Smooth muscle cell (in vitro differentiated cells): ENCODE results near the gene DPAGT1. TPM values are rescaled to one million over a fixed set of nuclear protein-coding genes. Genes with fewer than 3 reads are reported as not detected.

Experiments used
- DNase-seq: peaks from one replicate; lab custom pipeline; 2025; ENCODE audit not compliant: unreplicated experiment; lab: John Stamatoyannopoulos, UW
- H2AFZ ChIP-seq: fragments of 200-600 bp; sonication (generic); 2 replicates; pipeline ENCODE4 v1.6.0; 2016; ENCODE audit warnings: antibody characterized with exemption, low read depth, mild to moderate bottlenecking
- H3F3A ChIP-seq: fragments of 200-600 bp; sonication (generic); 2 replicates; pipeline ENCODE4 v1.6.0; 2017; ENCODE audit warnings: antibody characterized with exemption, low read depth
- H3K27ac ChIP-seq: fragments of 200-600 bp; sonication (generic); 2 replicates; pipeline ENCODE4 v1.5.1; 2016; ENCODE audit warnings: low read depth, mild to moderate bottlenecking
- H3K27me3 ChIP-seq: fragments of 200-600 bp; sonication (generic); 2 replicates; pipeline ENCODE4 v1.6.1; 2016; ENCODE audit warnings: low read depth, mild to moderate bottlenecking
- H3K36me3 ChIP-seq: fragments of 200-600 bp; sonication (generic); 2 replicates; pipeline ENCODE4 v1.5.1; 2016; ENCODE audit warnings: low read depth
- H3K4me1 ChIP-seq: fragments of 200-600 bp; sonication (generic); 2 replicates; pipeline ENCODE4 v1.5.1; 2016; ENCODE audit warnings: low read depth
- H3K4me2 ChIP-seq: fragments of 200-600 bp; sonication (generic); 2 replicates; pipeline ENCODE4 v1.6.0; 2016; ENCODE audit warnings: mild to moderate bottlenecking
- H3K4me3 ChIP-seq: fragments of 200-600 bp; sonication (generic); 2 replicates; pipeline ENCODE4 v1.5.1; 2016; ENCODE audit warnings: mild to moderate bottlenecking
- H3K79me2 ChIP-seq: fragments of 200-600 bp; sonication (generic); 2 replicates; pipeline ENCODE4 v1.6.0; 2016; ENCODE audit warnings: low read depth, mild to moderate bottlenecking
- H3K9ac ChIP-seq: fragments of 200-600 bp; sonication (generic); 2 replicates; pipeline ENCODE4 v1.6.0; 2016; ENCODE audit warnings: low read depth
- H3K9me3 ChIP-seq: fragments of 200-600 bp; sonication (generic); replicated peaks from 2 replicates; pipeline ENCODE4 v1.5.1; 2016; ENCODE audit warnings: low read depth
- H4K20me1 ChIP-seq: fragments of 200-600 bp; sonication (generic); 2 replicates; pipeline ENCODE4 v1.6.0; 2016; ENCODE audit warnings: low read depth
- WGBS: methylation state at CpG from one replicate; pipeline ENCODE4 v1.1.7; 2016; ENCODE audit warnings: low lambda C conversion rate; 5-methylcytosine and 5-hydroxymethylcytosine counted together
- polyA plus RNA-seq: library from polyadenylated mRNA; unstranded; fragments of >200 nt; fragmentation: Nextera tagmentation; extraction: Ambion mirVana; gene quantifications from 2 replicates; pipeline ENCODE4 v1.2.1, GENCODE V29; 2016
- total RNA-seq: library from RNA; depleted of rRNA; stranded (reverse); fragments of >200 nt; gene quantifications from 2 replicates; pipeline ENCODE4 v1.2.3, GENCODE V29; 2014
- TF ChIP-seq, protein P1 (sequence below): fragments of 200-600 bp; sonication (generic); IDR thresholded peaks from 2 replicates; pipeline ENCODE4 v1.5.1; 2017; ENCODE audit warnings: borderline replicate concordance, mild to moderate bottlenecking, antibody characterized with exemption; ENCODE audit not compliant: insufficient read depth, poor library complexity, severe bottlenecking

DPAGT1 gene
- total and polyA plus RNA-seq, 2 experiments from 2014 or later: 40.5 to 73.7 TPM

DNA sequence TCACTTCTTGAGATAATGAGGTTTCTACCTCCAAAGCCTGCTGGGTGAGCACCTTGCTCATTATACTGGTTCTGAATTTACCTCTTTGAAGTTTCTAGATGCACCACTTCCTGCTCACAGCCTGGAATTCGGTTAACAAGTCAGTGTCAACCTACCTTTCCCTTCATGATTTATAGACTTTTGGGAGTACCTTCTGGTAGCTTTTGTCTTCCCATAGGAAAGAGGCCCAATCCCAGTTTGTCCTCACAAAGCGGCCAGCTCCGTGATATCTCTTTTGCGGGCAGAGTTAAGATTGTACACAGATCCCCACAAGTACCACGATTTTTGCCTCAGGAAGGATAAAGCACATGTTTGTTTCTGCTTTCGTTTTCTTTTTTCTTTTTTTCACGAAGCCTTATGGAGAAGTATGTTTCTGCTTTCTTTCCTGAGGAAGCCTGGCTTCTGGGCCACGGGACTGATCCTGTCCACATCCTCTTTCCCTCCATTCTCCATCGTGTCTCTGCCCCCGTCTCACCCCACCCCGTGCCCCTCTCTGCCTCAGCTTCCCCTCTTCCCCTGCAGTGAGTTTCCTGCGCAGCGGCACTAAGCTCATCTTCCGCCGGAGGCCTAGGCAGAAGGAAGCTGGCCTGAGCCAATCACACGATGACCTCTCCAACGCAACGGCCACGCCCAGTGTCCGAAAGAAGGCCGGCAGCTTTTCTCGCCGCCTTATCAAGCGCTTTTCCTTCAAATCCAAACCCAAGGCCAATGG lies 14.0 kb upstream of the DPAGT1 start:
- no peaks in the 10 kb centered on the region for H3K4me1 ChIP-seq
- H3K9ac ChIP-seq: no peak overlapping the region
- H3F3A ChIP-seq: no peaks in the 10 kb centered on the region
- H3K4me2 ChIP-seq: no peak overlapping the region
- no peak for DNase-seq
- no peak overlapping the region for H3K4me3 ChIP-seq
- TF ChIP-seq, protein P1, sequence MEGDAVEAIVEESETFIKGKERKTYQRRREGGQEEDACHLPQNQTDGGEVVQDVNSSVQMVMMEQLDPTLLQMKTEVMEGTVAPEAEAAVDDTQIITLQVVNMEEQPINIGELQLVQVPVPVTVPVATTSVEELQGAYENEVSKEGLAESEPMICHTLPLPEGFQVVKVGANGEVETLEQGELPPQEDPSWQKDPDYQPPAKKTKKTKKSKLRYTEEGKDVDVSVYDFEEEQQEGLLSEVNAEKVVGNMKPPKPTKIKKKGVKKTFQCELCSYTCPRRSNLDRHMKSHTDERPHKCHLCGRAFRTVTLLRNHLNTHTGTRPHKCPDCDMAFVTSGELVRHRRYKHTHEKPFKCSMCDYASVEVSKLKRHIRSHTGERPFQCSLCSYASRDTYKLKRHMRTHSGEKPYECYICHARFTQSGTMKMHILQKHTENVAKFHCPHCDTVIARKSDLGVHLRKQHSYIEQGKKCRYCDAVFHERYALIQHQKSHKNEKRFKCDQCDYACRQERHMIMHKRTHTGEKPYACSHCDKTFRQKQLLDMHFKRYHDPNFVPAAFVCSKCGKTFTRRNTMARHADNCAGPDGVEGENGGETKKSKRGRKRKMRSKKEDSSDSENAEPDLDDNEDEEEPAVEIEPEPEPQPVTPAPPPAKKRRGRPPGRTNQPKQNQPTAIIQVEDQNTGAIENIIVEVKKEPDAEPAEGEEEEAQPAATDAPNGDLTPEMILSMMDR: no peak
- H3K27me3 ChIP-seq: no peaks in the 10 kb centered on the region
- no peak overlapping the region for H3K27ac ChIP-seq
- H2AFZ ChIP-seq: no peak overlapping the region
- WGBS: 90% methylated on average over 19 of the region's 24 CpGs
- no peaks in the 10 kb centered on the region for H4K20me1 ChIP-seq
- H3K36me3 ChIP-seq: no peaks in the 10 kb centered on the region
- H3K79me2 ChIP-seq: no peaks in the 10 kb centered on the region
- H3K9me3 ChIP-seq: no peaks in the 10 kb centered on the region

- H3K4me1 ChIP-seq: no peaks in the 10 kb centered on the region
- no peaks in the 10 kb centered on the region for H3K9me3 ChIP-seq
- H3K4me3 ChIP-seq: no peak overlapping the region
- H3K27ac ChIP-seq: no peak overlapping the region
- H3K79me2 ChIP-seq: no peaks in the 10 kb centered on the region
- H2AFZ ChIP-seq: no peak overlapping the region
- 97% methylated on average over 5 of the region's 5 CpGs for WGBS
- H4K20me1 ChIP-seq: no peaks in the 10 kb centered on the region
- no peak overlapping the region for H3K9ac ChIP-seq
- H3F3A ChIP-seq: no peaks in the 10 kb centered on the region
- H3K4me2 ChIP-seq: no peak overlapping the region
- TF ChIP-seq, protein P1: no peak
- no peaks in the 10 kb centered on the region for H3K27me3 ChIP-seq
- H3K36me3 ChIP-seq: no peaks in the 10 kb centered on the region
- no peak for DNase-seq
Observed at GRCh38 chr11:119114351-119114750, 12.7 kb upstream of the DPAGT1 start.

- TF ChIP-seq, protein P1: no peak
- Histone ChIP-seq H3K9ac (no peak overlapping the region), H3K4me2 (no peak overlapping the region), H3K4me3 (no peak overlapping the region), H3K27me3 (no peaks in the 10 kb centered on the region), H3K79me2 (no peaks in the 10 kb centered on the region), H3K36me3 (no peaks in the 10 kb centered on the region), H3K4me1 (no peaks in the 10 kb centered on the region), H2AFZ (no peak overlapping the region), H3K27ac (no peak overlapping the region), H3K9me3 (no peaks in the 10 kb centered on the region), H4K20me1 (no peaks in the 10 kb centered on the region), H3F3A (no peaks in the 10 kb centered on the region)
- DNase-seq: no peak
- over 99% methylated on average over 9 of the region's 9 CpGs for WGBS
Observed at GRCh38 chr11:119113716-119114115, 12.1 kb upstream of the DPAGT1 start.
